ENCODE results near the gene HVCN1.

HVCN1 gene

DNA sequence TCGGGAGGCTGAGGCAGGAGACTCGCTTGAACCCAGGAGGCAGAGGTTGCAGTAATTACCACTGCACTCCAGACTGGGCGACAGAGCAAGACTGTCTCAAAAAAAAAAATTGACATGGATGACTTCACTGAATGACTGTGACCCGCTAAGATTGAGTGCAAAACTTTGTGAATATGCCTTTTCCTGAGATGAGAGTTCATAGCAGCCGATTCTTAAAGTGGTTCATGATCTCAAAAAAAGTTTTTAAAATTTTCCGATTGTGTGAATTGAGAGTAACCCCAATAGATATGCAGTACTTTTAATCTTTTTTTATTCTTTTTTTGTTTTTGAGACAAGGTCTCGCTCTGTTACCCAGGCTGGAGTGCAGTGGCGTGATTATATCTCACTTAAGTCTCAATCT is 73.7 kb downstream of the HVCN1 start:
- no peaks in the 10 kb centered on the region for H4K20me1 ChIP-seq (ENCODE audit: low read depth, low read length)
- H3K27ac ChIP-seq (ENCODE audit: low read depth, low read length): no peak overlapping the region
- H3K36me3 ChIP-seq (ENCODE audit: low read length): no peaks in the 10 kb centered on the region
- no peak overlapping the region for H3K4me3 ChIP-seq (ENCODE audit: insufficient read depth, low read length, poor library complexity, severe bottlenecking)
- H3K9ac ChIP-seq (ENCODE audit: low read length): no peak overlapping the region
- H3K9me2 ChIP-seq (replicated peaks; ENCODE audit: insufficient read depth, low read length): no peaks in the 10 kb centered on the region
- H3K9me3 ChIP-seq (ENCODE audit: insufficient read depth, low read length): no peaks in the 10 kb centered on the region
- peak overlapping the region; percentile 66 for H3K4me2 ChIP-seq (ENCODE audit: low read depth, low read length, poor library complexity, severe bottlenecking)
- H3K79me2 ChIP-seq (ENCODE audit: insufficient read depth, low read length): no peaks in the 10 kb centered on the region
- H2AFZ ChIP-seq (ENCODE audit: low read depth, low read length, severe bottlenecking): no peak overlapping the region
- TF ChIP-seq, protein P1, sequence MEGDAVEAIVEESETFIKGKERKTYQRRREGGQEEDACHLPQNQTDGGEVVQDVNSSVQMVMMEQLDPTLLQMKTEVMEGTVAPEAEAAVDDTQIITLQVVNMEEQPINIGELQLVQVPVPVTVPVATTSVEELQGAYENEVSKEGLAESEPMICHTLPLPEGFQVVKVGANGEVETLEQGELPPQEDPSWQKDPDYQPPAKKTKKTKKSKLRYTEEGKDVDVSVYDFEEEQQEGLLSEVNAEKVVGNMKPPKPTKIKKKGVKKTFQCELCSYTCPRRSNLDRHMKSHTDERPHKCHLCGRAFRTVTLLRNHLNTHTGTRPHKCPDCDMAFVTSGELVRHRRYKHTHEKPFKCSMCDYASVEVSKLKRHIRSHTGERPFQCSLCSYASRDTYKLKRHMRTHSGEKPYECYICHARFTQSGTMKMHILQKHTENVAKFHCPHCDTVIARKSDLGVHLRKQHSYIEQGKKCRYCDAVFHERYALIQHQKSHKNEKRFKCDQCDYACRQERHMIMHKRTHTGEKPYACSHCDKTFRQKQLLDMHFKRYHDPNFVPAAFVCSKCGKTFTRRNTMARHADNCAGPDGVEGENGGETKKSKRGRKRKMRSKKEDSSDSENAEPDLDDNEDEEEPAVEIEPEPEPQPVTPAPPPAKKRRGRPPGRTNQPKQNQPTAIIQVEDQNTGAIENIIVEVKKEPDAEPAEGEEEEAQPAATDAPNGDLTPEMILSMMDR (IDR thresholded peaks at IDR 0.05; ENCODE audit: insufficient read depth, low read length, poor library complexity, severe bottlenecking): no peak
- no peak for TF ChIP-seq EZH2phosphoT487 (conservative IDR thresholded peaks at IDR 0.05; ENCODE audit: low read length)
- H3F3A ChIP-seq (ENCODE audit: insufficient read depth): peaks cover 21% of the 10 kb centered on the region; the same call in 1 of the 2 replicates
- no peaks in the 10 kb centered on the region for H3K27me3 ChIP-seq (ENCODE audit: low read length)

DNA sequence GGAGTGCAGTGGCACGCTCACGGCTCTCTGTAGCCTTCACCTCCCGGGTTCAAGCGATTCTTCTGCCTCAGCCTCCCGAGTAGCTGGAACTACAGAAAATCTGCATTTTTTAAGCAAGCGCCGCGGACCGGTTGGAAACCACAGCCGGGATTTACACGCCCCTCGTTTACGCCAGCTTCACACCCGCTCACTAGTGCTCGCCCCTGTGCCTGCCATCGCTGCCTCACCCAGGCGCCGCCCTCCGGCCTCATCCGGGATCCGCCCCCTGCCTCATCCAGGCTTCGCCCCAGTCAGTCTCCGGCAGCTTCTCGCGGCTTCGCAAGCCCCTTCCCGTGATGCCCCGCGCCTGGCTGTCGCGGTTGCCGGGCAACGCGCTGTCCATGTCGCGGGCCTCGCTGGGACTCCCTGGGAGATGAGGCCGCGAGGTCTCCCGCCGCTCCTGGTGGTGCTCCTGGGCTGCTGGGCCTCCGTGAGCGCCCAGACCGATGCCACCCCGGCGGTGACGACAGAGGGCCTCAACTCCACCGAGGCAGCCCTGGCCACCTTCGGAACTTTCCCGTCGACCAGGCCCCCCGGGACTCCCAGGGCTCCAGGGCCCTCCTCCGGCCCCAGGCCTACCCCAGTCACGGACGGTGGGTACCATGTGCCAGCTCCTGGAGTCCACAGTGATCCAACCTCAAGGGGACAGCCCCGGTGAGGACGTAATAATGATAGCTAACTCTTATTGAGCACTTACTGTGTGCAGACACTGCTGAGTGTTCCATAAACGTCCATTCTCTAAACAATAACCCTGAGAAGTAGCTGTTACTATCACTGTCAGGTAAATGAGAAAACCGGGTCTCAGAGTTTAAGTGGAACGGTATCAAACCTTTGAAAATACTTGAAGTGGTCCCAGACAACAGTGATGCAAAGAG is 74.9 kb downstream of the HVCN1 start, which contains the start of gene TCTN1:
TCTN1 (plus strand) TSS at position 359 of the 914 bp plus-strand sequence; CDS start at position 413, 54 bp downstream.
- Histone ChIP-seq H2AFZ (ENCODE audit: low read depth, low read length, severe bottlenecking) (peak within 1 kb of the TSS; percentile 81), H3K4me3 (ENCODE audit: insufficient read depth, low read length, poor library complexity, severe bottlenecking) (peak within 1 kb of the TSS; percentile 56), H4K20me1 (ENCODE audit: low read depth, low read length) (no peaks in the 10 kb centered on the region), H3K4me2 (ENCODE audit: low read depth, low read length, poor library complexity, severe bottlenecking) (peak within 1 kb of the TSS; percentile 66), H3K36me3 (ENCODE audit: low read length) (no peaks in the 10 kb centered on the region), H3K79me2 (ENCODE audit: insufficient read depth, low read length) (no peaks in the 10 kb centered on the region), H3K27ac (ENCODE audit: low read depth, low read length) (0 out of 2 replicates have a peak within 1 kb of the TSS, but pooled peaks have one; percentile 16), H3K9ac (ENCODE audit: low read length) (peak within 1 kb of the TSS; percentile 64), H3K9me2 (replicated peaks; ENCODE audit: insufficient read depth, low read length) (no peaks in the 10 kb centered on the region), H3K27me3 (ENCODE audit: low read length) (no peaks in the 10 kb centered on the region), H3F3A (ENCODE audit: insufficient read depth) (peaks cover 17% of the 10 kb centered on the region; the same call in 1 of the 2 replicates), H3K9me3 (ENCODE audit: insufficient read depth, low read length) (no peaks in the 10 kb centered on the region)
- no peak for TF ChIP-seq EZH2phosphoT487 (conservative IDR thresholded peaks at IDR 0.05; ENCODE audit: low read length)
- TF ChIP-seq, protein P1 (IDR thresholded peaks at IDR 0.05; ENCODE audit: insufficient read depth, low read length, poor library complexity, severe bottlenecking): no peak

DNA sequence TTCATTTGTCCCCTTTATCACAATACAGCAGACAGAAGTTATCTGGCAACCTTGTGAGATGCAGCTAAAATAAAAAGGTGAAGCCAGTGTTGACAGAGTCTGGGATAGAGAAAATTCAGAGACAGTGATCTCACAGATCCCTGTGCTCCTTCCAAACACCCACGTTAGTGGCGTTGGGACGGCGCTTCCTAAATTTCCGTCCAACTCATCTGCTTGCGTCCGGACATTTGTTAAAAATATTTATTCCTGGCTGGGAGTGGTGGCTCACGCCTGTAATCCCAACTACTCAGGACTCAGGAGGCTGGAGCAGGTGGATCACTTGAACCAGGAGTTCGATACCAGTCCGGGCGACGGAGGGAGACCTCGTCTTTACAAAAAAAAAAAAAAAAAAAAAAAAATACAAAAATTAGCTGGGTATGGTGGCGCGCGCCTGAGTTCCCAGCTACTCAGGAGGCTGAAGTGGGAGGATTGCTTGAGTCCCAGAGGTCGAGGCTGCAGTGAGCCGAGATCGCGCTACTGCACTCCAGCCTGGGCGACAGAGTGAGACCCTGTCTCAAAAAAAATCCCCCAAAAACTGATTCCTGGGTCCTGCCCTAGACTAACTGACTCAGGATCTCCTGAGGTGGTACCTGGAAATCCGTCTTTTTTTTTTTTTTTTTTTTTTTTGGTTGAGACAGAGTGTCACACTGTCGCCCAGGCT is 75.7 kb downstream of the HVCN1 start:
- Histone ChIP-seq H3K4me3 (ENCODE audit: insufficient read depth, low read length, poor library complexity, severe bottlenecking) (peak overlapping the region; percentile 56), H3K27ac (ENCODE audit: low read depth, low read length) (0 out of 2 replicates have a peak overlapping the region, but pooled peaks have one; percentile 16), H3F3A (ENCODE audit: insufficient read depth) (peaks cover 17% of the 10 kb centered on the region; the same call in 1 of the 2 replicates), H4K20me1 (ENCODE audit: low read depth, low read length) (no peaks in the 10 kb centered on the region), H3K9me2 (replicated peaks; ENCODE audit: insufficient read depth, low read length) (no peaks in the 10 kb centered on the region), H2AFZ (ENCODE audit: low read depth, low read length, severe bottlenecking) (peak overlapping the region; percentile 81), H3K9me3 (ENCODE audit: insufficient read depth, low read length) (no peaks in the 10 kb centered on the region), H3K36me3 (ENCODE audit: low read length) (no peaks in the 10 kb centered on the region), H3K4me2 (ENCODE audit: low read depth, low read length, poor library complexity, severe bottlenecking) (peak overlapping the region; percentile 66), H3K79me2 (ENCODE audit: insufficient read depth, low read length) (no peaks in the 10 kb centered on the region), H3K27me3 (ENCODE audit: low read length) (no peaks in the 10 kb centered on the region), H3K9ac (ENCODE audit: low read length) (peak overlapping the region; percentile 64)
- TF ChIP-seq, protein P1 (IDR thresholded peaks at IDR 0.05; ENCODE audit: insufficient read depth, low read length, poor library complexity, severe bottlenecking): no peak
- TF ChIP-seq EZH2phosphoT487 (conservative IDR thresholded peaks at IDR 0.05; ENCODE audit: low read length): no peak
